GM12801 (cell line): ENCODE measurements around the gene KIAA1755.

Experiments
- CTCF ChIP-seq: IDR thresholded peaks from one replicate; pipeline ENCODE4 v1.5.1; 2011; ENCODE audit warnings: control low read depth; ENCODE audit not compliant: insufficient read length; ENCODE audit errors: extremely low read depth

The KIAA1755 gene

GRCh38 chr20:38170826-38171674 lies 89.5 kb downstream of the KIAA1755 start:
- no peak for TF ChIP-seq CTCF

- TF ChIP-seq CTCF: no peak
Observed at GRCh38 chr20:38170219-38170825, 90.2 kb downstream of the KIAA1755 start.

GRCh38 chr20:38169636-38170193 lies 90.8 kb downstream of the KIAA1755 start:
- no peak for TF ChIP-seq CTCF

- no peak for TF ChIP-seq CTCF
Observed at GRCh38 chr20:38168791-38169589, 91.5 kb downstream of the KIAA1755 start.

GRCh38 chr20:38167851-38168760 lies 92.4 kb downstream of the KIAA1755 start:
- no peak for TF ChIP-seq CTCF

- no peak for TF ChIP-seq CTCF
Observed at GRCh38 chr20:38167328-38167850, 93.1 kb downstream of the KIAA1755 start.
